HepG2 (cell line): ENCODE measurements around the gene RCOR3. TPM values are rescaled to one million over a fixed set of nuclear protein-coding genes. Genes with fewer than 3 reads are reported as not detected.

Source experiments
- ATAC-seq: fragments of 200-7000 bp; cut with Tn5 transposase; 3 replicates; pipeline ENCODE4 v1.9.1; 2020; ENCODE audit warnings: mild to moderate bottlenecking, moderate library complexity
- BruUV-seq: library from RNA; stranded (reverse); fragments of 400-500 nt; replicated peaks from 2 replicates; lab custom pipeline; 2021; lab: Mats Ljungman, UMichigan
- CTCF ChIA-PET: fragments of 300-600 bp; formaldehyde crosslinking; extraction: SDS; loops from one replicate; lab custom pipeline; 2021; ENCODE audit warnings: low total read pairs, inconsistent platforms, low intra/inter-chr PET ratio; lab: Yijun Ruan, JAX
- POLR2A ChIA-PET: fragments of 350-600 bp; sonication (Branson Sonifier 250); formaldehyde crosslinking; loops from one replicate; lab custom pipeline; 2020; ENCODE audit warnings: antibody characterized with exemption, inconsistent platforms; lab: Yijun Ruan, JAX
- DNase-seq: peaks from one replicate; pipeline ENCODE4 v3.0.0-alpha.2; 2015; ENCODE audit warnings: low spot score
- FAIRE-seq: peaks from 3 replicates; lab custom pipeline; 2011; peaks lifted over from hg19 to GRCh38; lab: Jason Lieb, UNC
- H2AFZ ChIP-seq: one replicate; pipeline ENCODE4 v1.6.1; 2011; ENCODE audit warnings: low read length, inconsistent platforms
- H3K27ac ChIP-seq: fragments of 300-600 bp; 3 replicates; pipeline ENCODE4 v1.8.0; 2011; ENCODE audit warnings: mixed run types, mild to moderate bottlenecking, mixed read lengths, low read length, inconsistent platforms; ENCODE audit not compliant: insufficient read depth; ENCODE audit errors: extremely low read length
- H3K27me3 ChIP-seq, 2 experiments: fragments of 200-600 bp in 1 of 2; 2 replicates in 1 of 2; 3 replicates in 1 of 2; pipeline versions ENCODE4 v1.6.0 to v1.8.0; 2011; ENCODE audit warnings: low read length in 2 of 2, mild to moderate bottlenecking in 2 of 2, moderate library complexity in 2 of 2, inconsistent platforms in 1 of 2; ENCODE audit not compliant: insufficient read depth in 2 of 2, control insufficient read depth in 1 of 2
- H3K36me3 ChIP-seq, 2 experiments: fragments of 200-600 bp in 1 of 2; replicated peaks in 1 of 2; 2 replicates in 1 of 2; 3 replicates in 1 of 2; pipeline versions ENCODE4 v1.5.1 to v1.8.0; 2011; ENCODE audit warnings: low read length in 2 of 2, inconsistent platforms in 1 of 2; ENCODE audit not compliant: insufficient read depth in 2 of 2, control insufficient read depth in 1 of 2
- H3K4me1 ChIP-seq: 2 replicates; pipeline ENCODE4 v1.5.1; 2012; ENCODE audit warnings: low read length, inconsistent platforms; ENCODE audit not compliant: insufficient read depth
- H3K4me2 ChIP-seq: 2 replicates; pipeline ENCODE4 v1.6.0; 2011; ENCODE audit warnings: low read depth, low read length, inconsistent platforms
- H3K4me3 ChIP-seq, 3 experiments: fragments of 200-600 bp in 1 of 3; sonication (generic), shearing (Covaris generic) in 1 of 3; replicated peaks in 1 of 3; 2 replicates each; pipeline ENCODE4 v1.5.1; 2011 to 2016; ENCODE audit warnings: low read length in 3 of 3, inconsistent platforms in 2 of 3, low read depth in 2 of 3, mild to moderate bottlenecking in 2 of 3, control low read depth in 1 of 3, mixed read lengths in 1 of 3; ENCODE audit not compliant: insufficient read depth in 1 of 3
- H3K79me2 ChIP-seq: one replicate; pipeline ENCODE4 v1.6.1; 2011; ENCODE audit warnings: low read length, inconsistent platforms; ENCODE audit not compliant: insufficient read depth
- H3K9ac ChIP-seq: 2 replicates; pipeline ENCODE4 v1.6.0; 2011; ENCODE audit warnings: mild to moderate bottlenecking, low read depth, low read length, inconsistent platforms; ENCODE audit not compliant: insufficient read depth
- H3K9me3 ChIP-seq: 2 replicates; pipeline ENCODE4 v1.5.1; 2012; ENCODE audit warnings: mild to moderate bottlenecking, low read length
- H4K20me1 ChIP-seq: 2 replicates; pipeline ENCODE4 v1.6.0; 2011; ENCODE audit warnings: inconsistent platforms, mild to moderate bottlenecking, low read length, moderate library complexity; ENCODE audit not compliant: insufficient read depth
- ARID2 ChIP-seq: sonication (generic); formaldehyde crosslinking; IDR thresholded peaks from 2 replicates; pipeline ENCODE4 v1.8.1; 2022; ENCODE audit warnings: mild to moderate bottlenecking, missing genetic modification reagents, borderline replicate concordance
- ARNT2 ChIP-seq: sonication (generic); formaldehyde crosslinking; IDR thresholded peaks from 2 replicates; pipeline ENCODE4 v1.8.0; 2022; ENCODE audit warnings: mild to moderate bottlenecking, low read depth, missing genetic modification reagents, moderate library complexity
- DR1 ChIP-seq: sonication (generic); formaldehyde crosslinking; IDR thresholded peaks from 2 replicates; pipeline ENCODE4 v1.8.0; 2021; ENCODE audit warnings: mild to moderate bottlenecking, missing genetic modification reagents, inconsistent platforms
- KLF11 ChIP-seq: IDR thresholded peaks from 2 replicates; pipeline ENCODE4 v1.6.1; 2016; ENCODE audit warnings: missing compliant biosample characterization
- MAFF ChIP-seq: IDR thresholded peaks from 2 replicates; pipeline ENCODE4 v1.6.1; 2011; ENCODE audit warnings: low read depth, low read length, improper control_type of control experiment
- POLR2A ChIP-seq, 2 experiments: IDR thresholded peaks; 2 replicates each; pipeline ENCODE4 v1.6.1; 2011; ENCODE audit warnings: low read depth in 2 of 2, low read length in 2 of 2, mild to moderate bottlenecking in 1 of 2, moderate library complexity in 1 of 2; ENCODE audit not compliant: insufficient read depth in 1 of 2
- PRDM15 ChIP-seq: sonication (generic); formaldehyde crosslinking; IDR thresholded peaks from 2 replicates; pipeline ENCODE4 v1.4.0; 2020; ENCODE audit warnings: missing genetic modification reagents
- RFX3 ChIP-seq: IDR thresholded peaks from 2 replicates; pipeline ENCODE4 v1.6.1; 2016; ENCODE audit warnings: missing biosample characterization, missing genetic modification reagents
- TEAD3 ChIP-seq: optimal IDR thresholded peaks from 2 replicates; pipeline ENCODE3; 2016; ENCODE audit warnings: borderline replicate concordance
- THYN1 ChIP-seq: sonication (generic); formaldehyde crosslinking; IDR thresholded peaks from 2 replicates; pipeline ENCODE4 v1.8.1; 2023; ENCODE audit warnings: low read depth, mild to moderate bottlenecking, moderate library complexity, missing genetic modification reagents, borderline replicate concordance
- ZFP82 ChIP-seq: sonication (generic); formaldehyde crosslinking; IDR thresholded peaks from 2 replicates; pipeline ENCODE4 v1.5.1; 2020; ENCODE audit warnings: mild to moderate bottlenecking, missing genetic modification reagents, borderline replicate concordance
- ZNF414 ChIP-seq: sonication (generic); formaldehyde crosslinking; IDR thresholded peaks from 2 replicates; pipeline ENCODE4 v1.5.0; 2020; ENCODE audit warnings: missing genetic modification reagents
- ZNF564 ChIP-seq: sonication (generic); formaldehyde crosslinking; IDR thresholded peaks from 2 replicates; pipeline ENCODE4 v1.8.1; 2023; ENCODE audit warnings: mild to moderate bottlenecking, missing genetic modification reagents
- ZNF83 ChIP-seq: sonication (generic); formaldehyde crosslinking; IDR thresholded peaks from 2 replicates; pipeline ENCODE4 v1.4.0; 2020; ENCODE audit warnings: missing genetic modification reagents, mild to moderate bottlenecking, borderline replicate concordance
- WGBS: methylation state at CpG from one replicate; pipeline ENCODE4 v1.1.6; 2017; ENCODE audit warnings: low lambda C conversion rate; 5-methylcytosine and 5-hydroxymethylcytosine counted together
- in situ Hi-C: cut with HindIII; loops from 2 replicates; pipeline ENCODE4 v1.10.0; 2017; ENCODE audit warnings: low pct_unique_long_range_greater_than_20kb; ENCODE audit not compliant: extremely low pct_ligation_motif_present
- intact Hi-C: fragments of 100-400 bp; cut with micrococcal nuclease; formaldehyde crosslinking; loops from one replicate; pipeline ENCODE4 v1.10.0; 2022; ENCODE audit not compliant: unreplicated experiment
- polyA plus RNA-seq, 8 experiments: library from polyadenylated mRNA; depleted of rRNA in 3 of 8; stranded (reverse) in 7 of 8; unstranded in 1 of 8; fragments of >200 nt; fragmentation: Illumina TruSeq in 4 of 8; extraction: Trizol in 4 of 8; gene quantifications; 2 replicates each; pipeline versions ENCODE4 v1.2.1 to v1.2.3, GENCODE V29; 2011 to 2016; ENCODE audit warnings: low read depth in 4 of 8, missing spikeins in 1 of 8, mixed read lengths in 1 of 8; ENCODE audit not compliant: insufficient read depth in 1 of 8
- total RNA-seq, 5 experiments: library from RNA; depleted of rRNA; stranded (reverse); fragments of >200 nt; fragmentation: Illumina TruSeq; extraction: Trizol; gene quantifications; 2 replicates each; pipeline ENCODE4 v1.2.3, GENCODE V29; 2016; ENCODE audit warnings: low read depth in 1 of 5
- TF ChIP-seq, protein P1 (sequence below): sonication (generic); formaldehyde crosslinking; IDR thresholded peaks from 2 replicates; pipeline ENCODE4 v1.8.1; 2023; ENCODE audit warnings: mild to moderate bottlenecking, missing genetic modification reagents

RCOR3 gene
- total and polyA plus RNA-seq, 2 of the 13 experiments (the other 11 are each of a cell fraction or from before 2014, with no cell fraction given) = 16.8 to 31.6 TPM

- no peaks in the 10 kb centered on the region for H4K20me1 ChIP-seq
- intact Hi-C loops = no loop called here
- in situ Hi-C loops = no loop called here
- no peaks in the 10 kb centered on the region for H3K27me3 ChIP-seq
- ChIA-PET POLR2A (no interaction called here), CTCF (no interaction called here)
- DNase-seq (no peak), FAIRE-seq (no peak), ATAC-seq (no peak)
- H2AFZ ChIP-seq = no peak overlapping the region
- H3K9ac ChIP-seq = no peak overlapping the region
- no peaks in the 10 kb centered on the region for H3K79me2 ChIP-seq
- H3K27ac ChIP-seq = no peak overlapping the region
- no peaks in the 10 kb centered on the region for H3K4me1 ChIP-seq
- WGBS = 36% methylated on average over 4 of the region's 4 CpGs
- BruUV-seq = no TSS peak
- H3K4me3 ChIP-seq = no peak overlapping the region
- H3K4me2 ChIP-seq = no peak overlapping the region
- no peaks in the 10 kb centered on the region for H3K9me3 ChIP-seq
- no peaks in the 10 kb centered on the region for H3K36me3 ChIP-seq
- no peak for TF ChIP-seq ZNF414 (CRISPR knock-in tag)
- TF ChIP-seq TEAD3 (CRISPR knock-in tag) = no peak
- TF ChIP-seq MAFF = no peak
- no peak for TF ChIP-seq POLR2A (IDR thresholded peaks at IDR 0.05; ENCODE audit: insufficient read depth in 1 of 2, low read depth in 2 of 2, low read length in 2 of 2)
- no peak for TF ChIP-seq KLF11
- no peak for TF ChIP-seq ARNT2 (CRISPR knock-in tag)
- no peak for TF ChIP-seq DR1 (CRISPR knock-in tag)
Observed at GRCh38 chr1:211343607-211344006, 84.4 kb downstream of the RCOR3 start.

- H3K27ac ChIP-seq = no peak overlapping the region
- 28% methylated on average over 5 of the region's 6 CpGs for WGBS
- POLR2A ChIA-PET = no interaction called here
- no peak overlapping the region for H3K4me2 ChIP-seq
- H2AFZ ChIP-seq = no peak overlapping the region
- no peaks in the 10 kb centered on the region for H4K20me1 ChIP-seq
- in situ Hi-C loops = no loop called here
- intact Hi-C loops = no loop called here
- BruUV-seq = no TSS peak
- H3K27me3 ChIP-seq = no peaks in the 10 kb centered on the region
- no peaks in the 10 kb centered on the region for H3K79me2 ChIP-seq
- no peaks in the 10 kb centered on the region for H3K9me3 ChIP-seq
- no peak overlapping the region for H3K4me3 ChIP-seq
- FAIRE-seq (no peak), DNase-seq (no peak), ATAC-seq (no peak)
- H3K36me3 ChIP-seq = no peaks in the 10 kb centered on the region
- CTCF ChIA-PET = no interaction called here
- no peak overlapping the region for H3K9ac ChIP-seq
- no peaks in the 10 kb centered on the region for H3K4me1 ChIP-seq
- no peak for TF ChIP-seq THYN1 (CRISPR knock-in tag)
- no peak for TF ChIP-seq RFX3 (CRISPR knock-in tag)
- TF ChIP-seq PRDM15 (CRISPR knock-in tag) = no peak
- TF ChIP-seq, protein P1, sequence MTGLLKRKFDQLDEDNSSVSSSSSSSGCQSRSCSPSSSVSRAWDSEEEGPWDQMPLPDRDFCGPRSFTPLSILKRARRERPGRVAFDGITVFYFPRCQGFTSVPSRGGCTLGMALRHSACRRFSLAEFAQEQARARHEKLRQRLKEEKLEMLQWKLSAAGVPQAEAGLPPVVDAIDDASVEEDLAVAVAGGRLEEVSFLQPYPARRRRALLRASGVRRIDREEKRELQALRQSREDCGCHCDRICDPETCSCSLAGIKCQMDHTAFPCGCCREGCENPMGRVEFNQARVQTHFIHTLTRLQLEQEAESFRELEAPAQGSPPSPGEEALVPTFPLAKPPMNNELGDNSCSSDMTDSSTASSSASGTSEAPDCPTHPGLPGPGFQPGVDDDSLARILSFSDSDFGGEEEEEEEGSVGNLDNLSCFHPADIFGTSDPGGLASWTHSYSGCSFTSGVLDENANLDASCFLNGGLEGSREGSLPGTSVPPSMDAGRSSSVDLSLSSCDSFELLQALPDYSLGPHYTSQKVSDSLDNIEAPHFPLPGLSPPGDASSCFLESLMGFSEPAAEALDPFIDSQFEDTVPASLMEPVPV (CRISPR knock-in tag) = no peak
- TF ChIP-seq ARID2 (CRISPR knock-in tag) = no peak
- TF ChIP-seq ZFP82 (CRISPR knock-in tag) = no peak
- TF ChIP-seq ZNF564 (CRISPR knock-in tag) = no peak
- no peak for TF ChIP-seq ZNF83 (CRISPR knock-in tag)
Observed at GRCh38 chr1:211344152-211344618, 85.0 kb downstream of the RCOR3 start.
